ENCODE data around the gene ISLR2. TPM values are rescaled to one million over a fixed set of nuclear protein-coding genes. Genes with fewer than 3 reads are reported as not detected.

Gene ISLR2
- total RNA-seq, 8 experiments from 2014 or later: 0.22 to 130 (median 37.9) TPM

Other genes starting within 250 kb of the ISLR2 start
- 10 to 100 TPM in 6 of 8 experiments, 1 to 10 TPM in 2; 4.9 to 35.4 (median 15.0) TPM for gene LOXL1, start 204.1 kb upstream of the ISLR2 start, total RNA-seq
- gene STOML1, start 138.3 kb upstream of the ISLR2 start, total RNA-seq: 10 to 100 TPM in 6 of 8 experiments, 1 to 10 TPM in 2; 7.7 to 31.4 (median 18.2) TPM
- 10 to 100 TPM in 5 of 8 experiments, 1 to 10 TPM in 3; 7.2 to 37.8 (median 12.6) TPM for gene PML, start 135.9 kb upstream of the ISLR2 start, total RNA-seq
- gene GOLGA6A, start 48.0 kb upstream of the ISLR2 start, total RNA-seq: 1 to 10 TPM in 2 of 8 experiments, under 1 TPM in 6; 0.14 to 5.1 (median 0.42) TPM
- gene ISLR, start 43.1 kb downstream of the ISLR2 start, total RNA-seq: 100 to 1,000 TPM in 1 of 8 experiments, 1 to 10 TPM in 5, under 1 TPM in 2; 0.54 to 278 (median 1.5) TPM
- gene STRA6, start 72.2 kb downstream of the ISLR2 start, total RNA-seq: 10 to 100 TPM in 6 of 8 experiments, 1 to 10 TPM in 2; 1.7 to 53.9 (median 14.3) TPM
- gene CCDC33, start 105.7 kb downstream of the ISLR2 start, total RNA-seq: 10 to 100 TPM in 2 of 8 experiments, 1 to 10 TPM in 4, under 1 TPM in 2; 0.66 to 18.3 (median 6.2) TPM
- gene CYP11A1, start 237.1 kb downstream of the ISLR2 start, total RNA-seq: 1 to 10 TPM in 4 of 8 experiments, under 1 TPM in 1, not detected in 3; 0.46 to 3.1 (median 2.3) TPM

Data from motor neuron (in vitro differentiated cells).